Urothelium cell line (cell line): Measurements from ENCODE around the gene USP17L11.
"Not testable (repeated sequence)": the region's sequence is repeated elsewhere in the genome, so short reads cannot be mapped to it uniquely, and the experiment has no call there.

Experiments used
- DNase-seq: peaks from one replicate; pipeline ENCODE4 v3.0.0; 2011; ENCODE audit warnings: low spot score, mixed read lengths
- FAIRE-seq: peaks from 2 replicates; lab custom pipeline; 2011; peaks lifted over from hg19 to GRCh38; lab: Jason Lieb, UNC

Gene USP17L11, protein sequence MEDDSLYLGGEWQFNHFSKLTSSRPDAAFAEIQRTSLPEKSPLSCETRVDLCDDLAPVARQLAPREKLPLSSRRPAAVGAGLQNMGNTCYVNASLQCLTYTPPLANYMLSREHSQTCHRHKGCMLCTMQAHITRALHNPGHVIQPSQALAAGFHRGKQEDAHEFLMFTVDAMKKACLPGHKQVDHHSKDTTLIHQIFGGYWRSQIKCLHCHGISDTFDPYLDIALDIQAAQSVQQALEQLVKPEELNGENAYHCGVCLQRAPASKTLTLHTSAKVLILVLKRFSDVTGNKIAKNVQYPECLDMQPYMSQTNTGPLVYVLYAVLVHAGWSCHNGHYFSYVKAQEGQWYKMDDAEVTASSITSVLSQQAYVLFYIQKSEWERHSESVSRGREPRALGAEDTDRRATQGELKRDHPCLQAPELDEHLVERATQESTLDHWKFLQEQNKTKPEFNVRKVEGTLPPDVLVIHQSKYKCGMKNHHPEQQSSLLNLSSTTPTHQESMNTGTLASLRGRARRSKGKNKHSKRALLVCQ

DNA sequence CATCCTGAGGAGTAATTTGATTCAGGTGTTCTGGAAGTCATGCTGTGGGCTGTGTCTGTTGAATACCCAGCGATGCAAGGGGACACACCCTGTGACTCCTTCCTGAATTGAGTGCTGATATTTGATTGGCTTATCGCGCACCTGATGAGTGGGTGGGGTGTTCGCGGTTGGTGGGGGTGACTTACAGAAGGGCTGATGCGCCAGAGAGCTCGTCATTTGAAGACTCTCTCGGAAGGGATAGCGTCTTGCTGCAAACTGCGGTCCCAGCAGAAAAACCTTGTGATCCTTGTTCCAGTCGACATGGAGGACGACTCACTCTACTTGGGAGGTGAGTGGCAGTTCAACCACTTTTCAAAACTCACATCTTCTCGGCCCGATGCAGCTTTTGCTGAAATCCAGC lies at the start of gene USP17L11:
USP17L11 (plus strand) TSS at position 301 of the 400 bp plus-strand sequence; CDS start at position 301, 0 bp downstream.
- DNase-seq, FAIRE-seq: not testable (repeated sequence)

DNA sequence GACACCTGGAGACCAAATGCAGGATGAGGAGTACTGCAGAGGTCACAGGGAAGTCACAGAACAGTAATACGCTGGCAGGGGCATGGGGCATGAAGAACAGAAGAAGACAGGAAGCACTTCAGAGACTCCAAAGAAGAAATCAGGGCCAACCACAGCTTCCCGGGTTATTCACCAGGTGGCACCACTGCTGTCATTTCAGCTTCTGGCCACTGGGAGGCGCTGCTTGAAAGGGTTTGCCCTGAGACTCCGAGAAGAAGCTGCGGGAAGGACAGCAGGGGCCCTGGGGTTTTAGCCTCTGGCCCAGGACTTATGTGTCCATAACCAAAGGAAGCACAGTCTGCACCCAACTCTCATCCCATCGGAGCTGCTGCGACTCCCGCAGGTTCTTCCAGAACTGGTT lies 49.2 kb upstream of the USP17L11 start:
- peak; percentile 27 for DNase-seq
- not testable (repeated sequence) for FAIRE-seq

DNA sequence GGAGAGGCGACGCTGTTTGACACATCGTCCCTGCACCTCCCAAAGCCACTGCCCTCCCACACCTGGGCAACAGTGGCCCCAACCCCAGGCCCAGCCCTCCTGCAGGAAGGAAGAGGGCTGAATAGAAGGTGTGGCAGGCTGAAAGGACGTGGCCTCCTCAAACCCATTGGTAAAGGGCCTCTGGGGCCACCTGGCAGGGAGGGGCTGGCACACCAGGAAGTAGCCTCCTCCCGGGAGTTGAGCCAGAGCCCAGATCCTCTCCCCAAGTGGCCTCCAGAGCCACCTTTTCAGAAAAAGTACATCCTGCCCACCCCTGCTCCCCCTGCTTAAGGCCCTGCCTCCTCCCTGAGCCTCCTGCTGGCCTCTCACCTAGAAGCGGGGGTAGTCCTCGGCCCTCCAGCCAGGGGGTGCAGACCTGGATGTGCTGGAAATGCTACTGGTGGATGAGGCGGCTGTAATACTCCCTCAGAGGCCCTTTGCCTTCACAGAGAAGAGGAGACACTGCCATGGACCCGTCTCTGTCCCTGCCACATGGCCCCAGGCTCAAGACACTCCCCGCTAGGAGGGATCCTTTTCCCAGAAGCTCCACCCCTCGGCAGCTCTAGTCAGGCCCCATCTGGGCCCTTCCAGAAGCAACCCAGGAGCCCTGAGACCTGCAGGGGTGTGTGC lies 45.3 kb upstream of the USP17L11 start, which contains the start of gene FAM90A26:
FAM90A26 (plus strand) TSS at position 619 of the 669 bp plus-strand sequence. CDS start 2,764 bp downstream, outside the sequence.
- DNase-seq, FAIRE-seq: not testable (repeated sequence)

DNA sequence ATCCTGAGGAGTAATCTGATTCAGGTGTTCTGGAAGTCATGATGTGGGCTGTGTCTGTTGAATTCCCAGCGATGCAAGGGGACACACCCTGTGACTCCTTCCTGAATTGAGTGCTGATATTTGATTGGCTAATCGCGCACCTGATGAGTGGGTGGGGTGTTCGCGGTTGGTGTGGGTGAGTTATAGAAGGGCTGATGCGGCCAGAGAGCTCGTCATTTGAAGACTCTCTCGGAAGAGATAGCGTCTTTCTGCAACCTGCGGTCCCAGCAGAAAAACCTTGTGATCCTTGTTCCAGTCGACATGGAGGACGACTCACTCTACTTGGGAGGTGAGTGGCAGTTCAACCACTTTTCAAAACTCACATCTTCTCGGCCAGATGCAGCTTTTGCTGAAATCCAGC lies 4.8 kb upstream of the USP17L11 start, which contains the start of gene USP17L10:
USP17L10 (plus strand) TSS at position 301 of the 400 bp plus-strand sequence; CDS start at position 301, 0 bp downstream.
- not testable (repeated sequence) for DNase-seq, FAIRE-seq

DNA sequence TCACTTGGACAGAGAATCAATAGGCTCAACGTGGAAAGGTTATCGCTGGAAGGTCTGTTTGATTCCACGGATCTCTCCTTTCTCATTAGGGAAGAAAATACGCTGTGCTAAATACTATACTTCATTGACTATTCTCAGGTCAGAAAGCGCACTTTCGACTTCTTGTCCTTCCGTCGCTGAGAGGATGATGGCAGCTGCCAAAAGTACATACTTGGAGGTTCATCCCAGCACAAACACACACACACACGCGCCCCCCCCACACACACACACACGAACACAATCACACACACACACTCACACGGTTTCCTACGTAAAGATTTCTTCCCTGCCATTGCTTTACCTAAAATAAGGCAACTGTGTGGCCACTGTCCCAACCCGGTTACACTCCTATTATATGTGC lies 504 bp upstream of the USP17L11 start:
- DNase-seq, FAIRE-seq: not testable (repeated sequence)

DNA sequence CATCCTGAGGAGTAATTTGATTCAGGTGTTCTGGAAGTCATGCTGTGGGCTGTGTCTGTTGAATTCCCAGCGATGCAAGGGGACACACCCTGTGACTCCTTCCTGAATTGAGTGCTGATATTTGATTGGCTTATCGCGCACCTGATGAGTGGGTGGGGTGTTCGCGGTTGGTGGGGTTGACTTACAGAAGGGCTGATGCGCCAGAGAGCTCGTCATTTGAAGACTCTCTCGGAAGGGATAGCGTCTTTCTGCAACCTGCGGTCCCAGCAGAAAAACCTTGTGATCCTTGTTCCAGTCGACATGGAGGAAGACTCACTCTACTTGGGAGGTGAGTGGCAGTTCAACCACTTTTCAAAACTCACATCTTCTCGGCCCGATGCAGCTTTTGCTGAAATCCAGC lies 4.6 kb downstream of the USP17L11 start, which contains the start of gene USP17L12:
USP17L12 (plus strand) TSS at position 301 of the 400 bp plus-strand sequence; CDS start at position 301, 0 bp downstream.
- DNase-seq, FAIRE-seq: not testable (repeated sequence)

DNA sequence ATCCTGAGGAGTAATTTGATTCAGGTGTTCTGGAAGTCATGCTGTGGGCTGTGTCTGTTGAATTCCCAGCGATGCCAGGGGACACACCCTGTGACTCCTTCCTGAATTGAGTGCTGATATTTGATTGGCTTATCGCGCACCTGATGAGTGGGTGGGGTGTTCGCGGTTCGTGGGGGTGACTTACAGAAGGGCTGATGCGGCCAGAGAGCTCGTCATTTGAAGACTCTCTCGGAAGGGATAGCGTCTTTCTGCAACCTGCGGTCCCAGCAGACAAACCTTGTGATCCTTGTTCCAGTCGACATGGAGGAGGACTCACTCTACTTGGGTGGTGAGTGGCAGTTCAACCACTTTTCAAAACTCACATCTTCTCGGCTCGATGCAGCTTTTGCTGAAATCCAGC lies 9.4 kb downstream of the USP17L11 start, which contains the start of gene USP17L13:
USP17L13 (plus strand) TSS at position 301 of the 400 bp plus-strand sequence; CDS start at position 301, 0 bp downstream.
- not testable (repeated sequence) for DNase-seq, FAIRE-seq

DNA sequence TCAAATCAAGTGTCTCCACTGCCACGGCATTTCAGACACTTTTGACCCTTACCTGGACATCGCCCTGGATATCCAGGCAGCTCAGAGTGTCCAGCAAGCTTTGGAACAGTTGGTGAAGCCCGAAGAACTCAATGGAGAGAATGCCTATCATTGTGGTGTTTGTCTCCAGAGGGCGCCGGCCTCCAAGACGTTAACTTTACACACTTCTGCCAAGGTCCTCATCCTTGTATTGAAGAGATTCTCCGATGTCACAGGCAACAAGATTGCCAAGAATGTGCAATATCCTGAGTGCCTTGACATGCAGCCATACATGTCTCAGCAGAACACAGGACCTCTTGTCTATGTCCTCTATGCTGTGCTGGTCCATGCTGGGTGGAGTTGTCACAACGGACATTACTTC lies 15.0 kb downstream of the USP17L11 start:
- not testable (repeated sequence) for DNase-seq, FAIRE-seq

DNA sequence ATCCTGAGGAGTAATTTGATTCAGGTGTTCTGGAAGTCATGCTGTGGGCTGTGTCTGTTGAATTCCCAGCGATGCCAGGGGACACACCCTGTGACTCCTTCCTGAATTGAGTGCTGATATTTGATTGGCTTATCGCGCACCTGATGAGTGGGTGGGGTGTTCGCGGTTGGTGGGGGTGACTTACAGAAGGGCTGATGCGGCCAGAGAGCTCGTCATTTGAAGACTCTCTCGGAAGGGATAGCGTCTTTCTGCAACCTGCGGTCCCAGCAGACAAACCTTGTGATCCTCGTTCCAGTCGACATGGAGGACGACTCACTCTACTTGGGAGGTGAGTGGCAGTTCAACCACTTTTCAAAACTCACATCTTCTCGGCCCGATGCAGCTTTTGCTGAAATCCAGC lies 18.9 kb downstream of the USP17L11 start, which contains the start of gene USP17L15:
USP17L15 (plus strand) TSS at position 301 of the 400 bp plus-strand sequence; CDS start at position 301, 0 bp downstream.
- not testable (repeated sequence) for FAIRE-seq, DNase-seq

DNA sequence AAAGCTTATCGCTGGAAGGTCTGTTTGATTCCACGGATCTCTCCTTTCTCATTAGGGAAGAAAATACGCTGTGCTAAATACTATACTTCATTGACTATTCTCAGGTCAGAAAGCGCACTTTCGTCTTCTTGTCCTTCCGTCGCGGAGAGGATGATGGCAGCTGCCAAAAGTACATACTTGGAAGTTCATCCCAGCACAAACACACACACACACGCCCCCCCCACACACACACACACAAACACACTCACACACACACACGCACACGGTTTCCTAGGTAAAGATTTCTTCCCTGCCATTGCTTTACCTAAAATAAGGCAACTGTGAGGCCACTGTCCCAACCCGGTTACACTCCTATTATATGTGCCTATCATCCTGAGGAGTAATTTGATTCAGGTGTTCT lies 23.3 kb downstream of the USP17L11 start:
- FAIRE-seq, result not testable (repeated sequence)

DNA sequence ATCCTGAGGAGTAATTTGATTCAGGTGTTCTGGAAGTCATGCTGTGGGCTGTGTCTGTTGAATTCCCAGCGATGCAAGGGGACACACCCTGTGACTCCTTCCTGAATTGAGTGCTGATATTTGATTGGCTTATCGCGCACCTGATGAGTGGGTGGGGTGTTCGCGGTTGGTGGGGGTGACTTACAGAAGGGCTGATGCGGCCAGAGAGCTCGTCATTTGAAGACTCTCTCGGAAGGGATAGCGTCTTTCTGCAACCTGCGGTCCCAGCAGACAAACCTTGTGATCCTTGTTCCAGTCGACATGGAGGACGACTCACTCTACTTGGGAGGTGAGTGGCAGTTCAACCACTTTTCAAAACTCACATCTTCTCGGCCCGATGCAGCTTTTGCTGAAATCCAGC lies 28.4 kb downstream of the USP17L11 start, which contains the start of gene USP17L17:
USP17L17 (plus strand) TSS at position 301 of the 400 bp plus-strand sequence; CDS start at position 301, 0 bp downstream.
- not testable (repeated sequence) for DNase-seq, FAIRE-seq

More for the DNA sequence above, 23.3 kb downstream of the USP17L11 start:
- not testable (repeated sequence) for DNase-seq

DNA sequence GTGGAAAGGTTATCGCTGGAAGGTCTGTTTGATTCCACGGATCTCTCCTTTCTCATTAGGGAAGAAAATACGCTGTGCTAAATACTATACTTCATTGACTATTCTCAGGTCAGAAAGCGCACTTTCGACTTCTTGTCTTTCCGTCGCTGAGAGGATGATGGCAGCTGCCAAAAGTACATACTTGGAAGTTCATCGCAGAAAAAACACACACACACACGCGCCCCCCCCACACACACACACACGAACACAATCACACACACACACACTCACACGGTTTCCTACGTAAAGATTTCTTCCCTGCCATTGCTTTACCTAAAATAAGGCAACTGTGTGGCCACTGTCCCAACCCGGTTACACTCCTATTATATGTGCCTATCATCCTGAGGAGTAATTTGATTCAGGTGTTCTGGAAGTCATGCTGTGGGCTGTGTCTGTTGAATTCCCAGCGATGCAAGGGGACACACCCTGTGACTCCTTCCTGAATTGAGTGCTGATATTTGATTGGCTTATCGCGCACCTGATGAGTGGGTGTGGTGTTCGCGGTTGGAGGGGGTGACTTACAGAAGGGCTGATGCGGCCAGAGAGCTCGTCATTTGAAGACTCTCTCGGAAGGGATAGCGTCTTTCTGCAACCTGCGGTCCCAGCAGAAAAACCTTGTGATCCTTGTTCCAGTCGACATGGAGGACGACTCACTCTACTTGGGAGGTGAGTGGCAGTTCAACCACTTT lies 32.9 kb downstream of the USP17L11 start, which contains the start of gene USP17L18:
USP17L18 (plus strand) TSS at position 678 of the 728 bp plus-strand sequence; CDS start at position 678, 0 bp downstream.
- FAIRE-seq, DNase-seq: not testable (repeated sequence)

DNA sequence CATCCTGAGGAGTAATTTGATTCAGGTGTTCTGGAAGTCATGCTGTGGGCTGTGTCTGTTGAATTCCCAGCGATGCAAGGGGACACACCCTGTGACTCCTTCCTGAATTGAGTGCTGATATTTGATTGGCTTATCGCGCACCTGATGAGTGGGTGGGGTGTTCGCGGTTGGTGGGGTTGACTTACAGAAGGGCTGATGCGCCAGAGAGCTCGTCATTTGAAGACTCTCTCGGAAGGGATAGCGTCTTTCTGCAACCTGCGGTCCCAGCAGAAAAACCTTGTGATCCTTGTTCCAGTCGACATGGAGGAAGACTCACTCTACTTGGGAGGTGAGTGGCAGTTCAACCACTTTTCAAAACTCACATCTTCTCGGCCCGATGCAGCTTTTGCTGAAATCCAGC lies 37.9 kb downstream of the USP17L11 start, which contains the start of gene USP17L19:
USP17L19 (plus strand) TSS at position 301 of the 400 bp plus-strand sequence; CDS start at position 301, 0 bp downstream.
- not testable (repeated sequence) for FAIRE-seq, DNase-seq

DNA sequence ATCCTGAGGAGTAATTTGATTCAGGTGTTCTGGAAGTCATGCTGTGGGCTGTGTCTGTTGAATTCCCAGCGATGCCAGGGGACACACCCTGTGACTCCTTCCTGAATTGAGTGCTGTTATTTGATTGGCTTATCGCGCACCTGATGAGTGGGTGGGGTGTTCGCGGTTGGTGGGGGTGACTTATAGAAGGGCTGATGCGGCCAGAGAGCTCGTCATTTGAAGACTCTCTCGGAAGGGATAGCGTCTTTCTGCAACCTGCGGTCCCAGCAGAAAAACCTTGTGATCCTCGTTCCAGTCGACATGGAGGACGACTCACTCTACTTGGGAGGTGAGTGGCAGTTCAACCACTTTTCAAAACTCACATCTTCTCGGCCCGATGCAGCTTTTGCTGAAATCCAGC lies 42.6 kb downstream of the USP17L11 start, which contains the start of gene USP17L20:
USP17L20 (plus strand) TSS at position 301 of the 400 bp plus-strand sequence; CDS start at position 301, 0 bp downstream.
- DNase-seq, FAIRE-seq: not testable (repeated sequence)

DNA sequence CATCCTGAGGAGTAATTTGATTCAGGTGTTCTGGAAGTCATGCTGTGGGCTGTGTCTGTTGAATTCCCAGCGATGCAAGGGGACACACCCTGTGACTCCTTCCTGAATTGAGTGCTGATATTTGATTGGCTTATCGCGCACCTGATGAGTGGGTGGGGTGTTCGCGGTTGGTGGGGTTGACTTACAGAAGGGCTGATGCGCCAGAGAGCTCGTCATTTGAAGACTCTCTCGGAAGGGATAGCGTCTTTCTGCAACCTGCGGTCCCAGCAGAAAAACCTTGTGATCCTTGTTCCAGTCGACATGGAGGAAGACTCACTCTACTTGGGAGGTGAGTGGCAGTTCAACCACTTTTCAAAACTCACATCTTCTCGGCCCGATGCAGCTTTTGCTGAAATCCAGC lies 47.4 kb downstream of the USP17L11 start, which contains the start of gene USP17L21:
USP17L21 (plus strand) TSS at position 301 of the 400 bp plus-strand sequence; CDS start at position 301, 0 bp downstream.
- not testable (repeated sequence) for FAIRE-seq, DNase-seq
